NCI-H748 treated with DMSO at 0.1 percent for 48 hours (cell line): Measurements from ENCODE around the gene ACO2.

Source experiments
- DNase-seq: peaks from one replicate; lab custom pipeline; 2025; lab: John Stamatoyannopoulos, UW

ACO2 gene

GRCh38 chr22:41523464-41524221 is 54.7 kb downstream of the ACO2 start:
- no peak for DNase-seq

DNA sequence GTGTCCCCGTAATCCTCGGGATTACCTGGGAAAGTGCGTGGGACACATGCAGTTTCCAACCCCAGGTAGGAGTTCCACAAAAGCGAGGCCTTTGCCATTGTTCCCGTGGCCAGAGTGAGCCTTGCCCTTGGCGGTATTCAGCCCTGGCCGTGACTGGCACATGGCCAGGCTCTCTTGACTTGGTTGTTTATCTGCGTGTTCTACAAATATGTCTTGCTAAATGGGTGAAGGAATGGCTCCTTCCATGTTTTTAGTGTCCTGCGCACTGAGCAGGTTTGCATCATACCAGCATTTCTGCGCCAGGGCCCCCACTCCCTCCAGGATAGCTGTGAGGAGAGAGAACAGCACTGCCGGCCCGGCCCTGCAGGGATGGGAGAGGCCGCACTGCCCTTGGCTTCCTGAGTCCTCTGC is 55.3 kb downstream of the ACO2 start:
- DNase-seq = no peak

DNA sequence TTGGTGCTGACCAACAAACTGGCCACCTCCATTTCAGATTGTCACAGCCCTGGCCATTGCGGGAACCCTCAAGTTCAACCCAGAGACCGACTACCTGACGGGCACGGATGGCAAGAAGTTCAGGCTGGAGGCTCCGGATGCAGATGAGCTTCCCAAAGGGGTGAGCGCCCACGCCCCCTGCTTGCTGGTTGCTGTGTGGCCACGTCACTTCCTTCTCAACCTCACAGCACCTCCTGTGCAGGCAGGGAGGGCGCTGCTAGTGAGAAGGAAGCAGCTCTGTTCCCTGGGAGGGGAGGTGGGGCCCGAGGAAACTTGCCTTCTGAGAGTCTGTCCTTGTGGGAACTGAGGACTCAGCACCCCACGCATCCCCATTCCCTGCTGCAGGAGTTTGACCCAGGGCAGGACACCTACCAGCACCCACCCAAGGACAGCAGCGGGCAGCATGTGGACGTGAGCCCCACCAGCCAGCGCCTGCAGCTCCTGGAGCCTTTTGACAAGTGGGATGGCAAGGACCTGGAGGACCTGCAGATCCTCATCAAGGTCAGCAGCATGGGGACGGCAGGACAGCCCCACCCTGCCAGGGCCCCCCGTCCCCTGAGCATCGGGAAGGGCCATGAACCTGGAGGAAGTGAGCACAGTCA is 56.0 kb downstream of the ACO2 start:
- no peak for DNase-seq

DNA sequence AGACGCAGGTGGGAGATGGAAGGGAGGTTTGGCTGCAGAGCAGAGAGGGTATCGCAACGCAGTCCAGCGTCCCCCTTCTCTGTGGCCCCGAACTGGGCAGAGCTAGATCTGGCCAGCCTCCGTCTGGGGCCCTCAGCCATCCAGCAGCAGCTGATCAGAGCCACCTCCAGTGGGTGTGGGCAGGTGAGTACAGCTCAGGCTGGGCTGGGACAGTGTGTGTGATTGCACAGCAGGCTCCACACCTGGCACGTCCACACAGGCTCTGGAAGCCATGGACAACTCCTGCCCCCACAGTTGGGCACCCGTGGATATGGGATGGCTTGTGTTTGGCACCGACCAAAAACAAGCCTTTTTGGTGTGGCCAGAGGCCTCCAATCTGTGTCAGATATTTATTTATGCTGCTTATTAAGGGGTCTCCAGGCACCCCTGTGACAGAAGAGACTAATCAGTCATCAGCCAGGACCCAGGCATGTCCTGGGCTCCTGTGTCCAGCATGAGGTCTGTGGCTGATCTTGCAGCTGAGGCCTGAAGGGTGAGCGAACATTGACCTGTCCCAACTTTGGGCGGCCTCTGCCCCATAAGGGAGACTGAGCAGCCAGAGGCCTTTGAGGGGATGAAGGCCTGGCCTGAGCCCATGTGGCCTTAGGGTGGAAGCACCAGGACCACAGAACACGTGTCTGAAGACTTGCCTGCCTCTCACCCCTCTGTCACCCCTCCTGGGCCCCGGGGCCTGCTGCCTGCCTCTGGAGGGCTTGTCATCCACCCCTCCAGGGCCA is 56.7 kb downstream of the ACO2 start:
- DNase-seq = no peak

DNA sequence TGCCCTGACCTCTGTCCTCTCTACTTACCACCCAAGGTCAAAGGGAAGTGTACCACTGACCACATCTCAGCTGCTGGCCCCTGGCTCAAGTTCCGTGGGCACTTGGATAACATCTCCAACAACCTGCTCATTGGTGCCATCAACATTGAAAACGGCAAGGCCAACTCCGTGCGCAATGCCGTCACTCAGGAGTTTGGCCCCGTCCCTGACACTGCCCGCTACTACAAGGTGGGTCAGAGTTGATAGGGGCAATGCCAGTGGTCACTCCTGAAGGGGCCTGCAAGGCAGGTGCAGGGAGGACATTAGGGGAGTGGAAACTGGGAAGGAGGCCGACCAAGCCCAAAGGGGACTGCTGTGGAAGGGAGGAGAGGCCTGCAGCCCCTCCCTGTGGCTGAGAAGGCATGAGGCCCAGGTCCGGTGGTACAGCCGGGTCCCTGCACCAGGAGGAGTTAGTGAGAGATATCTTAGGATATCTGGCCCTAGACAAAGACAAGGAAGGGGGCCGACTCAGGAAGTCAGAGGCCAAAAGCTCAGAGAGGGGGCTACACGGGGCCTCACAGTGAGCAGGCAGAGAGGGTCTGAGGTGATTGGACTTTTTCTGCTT is 57.4 kb downstream of the ACO2 start:
- no peak for DNase-seq

- DNase-seq = no peak
Measured at GRCh38 chr22:41526830-41527799, 58.2 kb downstream of the ACO2 start.

- no peak for DNase-seq
Measured at GRCh38 chr22:41528132-41528766, 59.3 kb downstream of the ACO2 start.

GRCh38 chr22:41528938-41529561 is 60.1 kb downstream of the ACO2 start:
- DNase-seq = no peak

DNA sequence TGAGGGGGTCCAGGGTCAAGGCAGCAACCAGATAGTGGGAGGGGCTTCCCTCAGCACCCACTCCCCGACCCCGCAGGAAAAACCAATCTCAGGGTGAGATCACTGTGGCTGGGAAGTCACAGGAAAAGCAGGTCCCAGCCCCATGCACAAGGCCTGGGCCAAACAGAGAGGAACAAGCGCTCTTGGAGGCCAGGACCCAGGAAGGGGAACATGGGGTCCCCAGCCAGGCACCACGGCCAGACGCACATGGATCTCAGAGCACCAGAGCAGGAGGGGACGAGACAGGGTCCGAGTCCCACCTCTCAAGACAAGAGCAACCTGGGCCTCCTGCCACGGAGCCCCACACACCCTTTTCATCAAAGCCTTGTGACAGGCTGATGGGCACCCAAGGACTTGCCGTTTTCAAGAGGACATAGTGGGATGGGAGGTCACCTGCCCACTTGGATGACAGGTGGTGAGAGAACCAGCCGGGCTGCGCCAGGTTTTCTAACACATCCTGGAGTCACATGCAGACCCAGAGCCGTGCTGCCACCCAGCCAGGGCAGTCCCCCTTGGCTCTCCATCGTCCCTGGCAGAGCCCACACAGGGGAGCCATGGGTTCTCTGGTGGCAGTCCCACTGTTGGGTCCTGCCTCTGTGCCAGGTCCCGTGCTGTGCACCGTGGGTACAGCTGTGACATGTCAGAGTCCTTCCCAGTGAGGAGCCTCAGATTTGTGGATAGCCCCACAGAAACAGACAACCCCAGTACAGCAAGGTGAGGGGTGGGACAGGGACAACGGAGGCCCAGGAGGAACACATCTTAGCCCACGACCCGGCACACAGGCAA is 62.2 kb downstream of the ACO2 start:
- no peak for DNase-seq

- no peak for DNase-seq
Measured at GRCh38 chr22:41531715-41532477, 63.0 kb downstream of the ACO2 start.

DNA sequence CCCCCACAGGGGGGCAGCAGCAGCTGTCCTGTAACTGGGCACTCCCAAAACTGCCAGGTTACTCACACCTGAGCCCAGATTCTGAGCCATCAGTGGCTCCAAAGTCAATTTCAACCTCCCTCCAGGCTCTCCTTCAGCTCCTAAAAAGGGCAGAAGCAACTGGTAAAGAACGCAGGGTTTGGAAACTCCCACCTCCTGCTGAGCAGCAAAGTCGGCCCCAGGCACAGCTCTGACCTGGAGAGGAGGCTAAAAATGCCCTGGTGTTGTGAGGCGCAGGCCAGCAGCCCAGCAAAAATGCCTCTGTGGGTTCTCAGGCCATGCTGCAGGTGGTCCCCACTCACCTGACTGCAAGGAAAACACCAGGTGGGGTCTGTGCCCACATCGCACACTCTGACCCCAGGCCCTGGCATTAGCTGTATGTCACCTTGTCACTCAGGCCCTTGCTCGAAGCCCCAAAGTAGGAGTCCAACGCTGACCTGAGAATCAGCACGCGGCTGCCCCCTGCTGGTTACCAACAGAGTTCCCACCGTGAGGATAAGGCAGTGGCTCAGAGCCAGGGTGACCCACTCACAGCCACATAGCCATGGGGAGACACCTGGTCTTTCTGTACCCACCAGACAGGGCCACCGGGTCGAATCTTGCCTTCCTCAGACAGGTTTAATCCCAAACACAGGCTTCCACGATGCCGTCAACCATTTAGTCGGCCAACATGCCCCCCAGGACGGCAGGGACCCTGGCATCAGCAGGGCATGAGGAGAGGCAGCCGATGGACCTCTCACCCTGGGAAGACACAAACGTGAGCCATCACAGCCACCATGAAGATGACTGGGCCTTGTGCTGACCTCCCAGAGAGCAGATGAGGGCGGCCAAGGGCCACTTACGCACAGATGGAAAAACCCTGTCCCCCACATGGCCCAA is 64.2 kb downstream of the ACO2 start:
- peak; percentile 23 for DNase-seq

DNA sequence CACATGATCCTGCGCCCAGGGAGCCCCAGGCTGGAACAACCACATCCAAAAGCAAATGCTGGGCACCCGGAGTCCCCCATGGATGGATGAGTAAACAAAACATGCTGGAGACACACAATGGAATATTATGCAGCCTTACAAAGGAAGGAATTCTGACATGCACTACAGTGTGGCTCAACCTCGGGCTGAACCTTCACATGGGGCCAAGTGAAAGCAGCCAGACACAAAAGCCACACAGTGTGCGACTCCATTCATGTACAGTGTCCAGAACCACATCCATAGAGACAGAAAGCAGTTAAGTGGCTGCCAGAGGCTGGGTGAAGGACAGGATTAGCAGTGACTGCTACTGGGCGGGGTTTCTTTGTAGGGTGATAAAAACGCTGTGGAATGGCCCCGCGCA is 65.3 kb downstream of the ACO2 start:
- no peak for DNase-seq

GRCh38 chr22:41535244-41535643 is 66.3 kb downstream of the ACO2 start:
- DNase-seq = no peak

GRCh38 chr22:41537203-41537602 is 68.3 kb downstream of the ACO2 start:
- DNase-seq = no peak

DNA sequence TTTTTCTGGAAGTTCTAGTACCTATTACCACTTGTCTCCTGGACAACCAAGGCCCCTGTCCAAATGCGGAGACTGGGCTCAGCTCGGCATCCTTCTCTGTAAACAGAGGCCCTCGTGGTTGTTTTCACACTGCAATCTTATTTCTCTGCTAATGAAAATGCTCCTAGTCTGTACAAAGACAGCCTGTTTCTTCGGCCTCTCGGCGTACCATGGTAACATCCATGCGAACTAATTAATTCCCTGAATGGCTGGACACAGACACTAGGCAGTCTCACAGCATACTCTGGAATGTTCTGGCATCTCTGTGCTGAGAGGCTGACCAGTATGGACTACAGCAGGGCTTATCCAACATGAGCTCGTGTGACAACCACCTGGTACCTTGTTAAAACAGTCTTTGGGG is 69.7 kb downstream of the ACO2 start:
- no peak for DNase-seq

DNA sequence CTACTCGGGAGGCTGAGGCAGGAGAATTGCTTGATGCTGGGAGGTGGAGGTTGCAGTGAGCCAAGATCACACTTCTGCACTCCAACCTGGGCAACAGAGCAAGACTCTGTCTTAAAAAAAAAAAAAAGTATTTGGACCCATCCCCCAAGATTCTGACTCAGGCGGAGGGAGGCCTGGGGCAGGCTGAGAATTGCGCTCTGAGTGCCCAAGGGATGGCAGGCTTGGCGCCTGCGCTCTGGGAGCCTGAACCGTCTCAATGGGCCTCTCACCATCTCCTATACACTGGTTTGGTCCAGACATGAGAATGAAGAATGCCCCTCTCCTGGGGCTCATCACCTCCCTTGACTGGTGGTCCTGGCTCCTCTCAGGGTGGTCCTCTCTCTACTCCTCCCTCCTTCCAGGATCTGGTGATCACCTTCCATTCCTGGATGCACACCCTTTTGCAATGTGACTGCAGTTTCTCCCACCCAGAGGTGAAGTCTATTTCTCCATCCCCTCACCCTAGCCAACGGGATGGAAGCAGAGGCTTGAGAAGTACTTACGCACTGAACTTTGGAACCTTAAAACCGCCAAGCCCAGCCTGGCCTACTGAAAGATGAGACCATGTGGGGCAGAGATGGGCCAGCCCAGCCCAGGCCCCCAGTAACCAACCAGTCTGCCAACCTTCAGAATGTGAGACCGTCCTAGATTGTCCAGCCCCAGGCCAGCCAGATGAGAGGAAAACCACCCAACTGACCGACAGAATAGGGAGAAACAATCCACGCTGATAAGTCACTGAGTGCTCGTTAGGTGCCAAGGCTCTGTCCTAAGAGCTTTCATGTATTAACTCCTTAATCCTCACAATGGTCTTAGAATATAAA is 70.5 kb downstream of the ACO2 start:
- DNase-seq = no peak

DNA sequence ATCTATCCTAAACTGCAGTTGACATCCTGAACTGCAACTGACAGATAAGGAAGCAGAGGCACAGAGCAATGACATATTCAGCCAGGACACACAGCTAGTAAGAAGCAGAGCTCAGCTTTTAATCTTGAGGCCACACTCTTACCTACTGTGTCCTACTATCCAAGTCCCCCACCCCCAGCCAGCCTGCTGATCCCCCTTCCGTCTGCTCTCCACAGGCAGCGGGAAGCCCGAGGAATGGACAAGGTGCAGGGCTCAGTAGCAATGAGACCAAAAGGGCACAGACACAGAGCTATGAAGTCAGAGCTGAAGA is 71.0 kb downstream of the ACO2 start:
- no peak for DNase-seq
